Spleen (tissue), 11 donors: ENCODE results near the gene ARHGAP27. TPM values are rescaled to one million over a fixed set of nuclear protein-coding genes. Genes with fewer than 3 reads are reported as not detected.

Experiments used
- DNase-seq: peaks from one replicate; pipeline ENCODE4 v3.0.0-alpha.2; 2020
- H3K27ac ChIP-seq, 8 donors: fragments of 200-600 bp; sonication (generic) in 7 of 8; 1 replicate in 4 of 8; 2 replicates in 4 of 8; pipeline versions ENCODE4 v1.5.0 to v1.8.0; 2016 to 2021; ENCODE audit warnings: inconsistent platforms in 4 of 8, mild to moderate bottlenecking in 4 of 8, moderate library complexity in 1 of 8
- H3K27me3 ChIP-seq, 7 donors: fragments of 200-600 bp; sonication (generic) in 6 of 7; replicated peaks in 1 of 7; 1 replicate in 4 of 7; 2 replicates in 3 of 7; pipeline versions ENCODE4 v1.5.0 to v1.8.0; 2016 to 2021; ENCODE audit warnings: inconsistent platforms in 3 of 7, mild to moderate bottlenecking in 1 of 7
- H3K36me3 ChIP-seq, 6 donors: fragments of 200-600 bp; sonication (generic) in 5 of 6; 1 replicate in 4 of 6; 2 replicates in 2 of 6; pipeline versions ENCODE4 v1.5.0 to v1.8.0; 2016 to 2021; ENCODE audit warnings: inconsistent platforms in 2 of 6
- H3K4me1 ChIP-seq, 6 donors: fragments of 200-600 bp; sonication (generic) in 5 of 6; 1 replicate in 3 of 6; 2 replicates in 3 of 6; pipeline versions ENCODE4 v1.5.0 to v1.8.0; 2016 to 2021; ENCODE audit warnings: inconsistent platforms in 3 of 6
- H3K4me3 ChIP-seq, 8 donors: fragments of 200-600 bp; sonication (generic) in 7 of 8; 1 replicate in 4 of 8; 2 replicates in 4 of 8; pipeline versions ENCODE4 v1.5.0 to v1.8.0; 2016 to 2021; ENCODE audit warnings: inconsistent platforms in 4 of 8, mild to moderate bottlenecking in 4 of 8, moderate library complexity in 2 of 8
- H3K9me3 ChIP-seq, 8 donors: fragments of 200-600 bp; sonication (generic) in 7 of 8; 1 replicate in 4 of 8; 2 replicates in 4 of 8; pipeline versions ENCODE4 v1.5.0 to v1.8.0; 2016 to 2021; ENCODE audit warnings: inconsistent platforms in 4 of 8
- CTCF ChIP-seq, 11 experiments: fragments of 200-600 bp in 7 of 11; fragments of 450-650 bp in 4 of 11; sonication (generic) in 4 of 11; IDR thresholded peaks in 8 of 11; conservative IDR thresholded peaks in 3 of 11; 1 replicate in 7 of 11; 2 replicates in 4 of 11; pipeline versions ENCODE4 v1.4.0 to v1.8.0; 2016 to 2021; ENCODE audit warnings: antibody characterized with exemption in 11 of 11, inconsistent platforms in 4 of 11, mild to moderate bottlenecking in 1 of 11
- POLR2A ChIP-seq, 3 donors: fragments of 450-650 bp; IDR thresholded peaks; one replicate each; pipeline ENCODE4 v1.5.1; 2017; ENCODE audit warnings: antibody characterized with exemption in 3 of 3, mild to moderate bottlenecking in 1 of 3
- POLR2AphosphoS5 ChIP-seq, 3 donors: sonication (generic); formaldehyde crosslinking; IDR thresholded peaks; one replicate each; pipeline ENCODE4 v1.5.1; 2017; ENCODE audit warnings: antibody characterized with exemption in 3 of 3
- WGBS, 5 donors: extraction: QIAGEN DNeasy Blood & Tissue Kit in 3 of 5; methylation state at CpG; one replicate each; pipeline versions ENCODE4 v1.1.5 to v1.1.7; 2013 to 2018; 5-methylcytosine and 5-hydroxymethylcytosine counted together
- intact Hi-C: fragments of 100-400 bp; cut with DNase I; formaldehyde crosslinking; loops from one replicate; pipeline ENCODE4 v1.15.0; 2023; ENCODE audit warnings: low total_unique reads
- polyA plus RNA-seq, 3 donors: library from polyadenylated mRNA; stranded (reverse); fragments of 200-250 nt; gene quantifications; one replicate each; pipeline ENCODE4 v1.2.1, GENCODE V29; 2013
- total RNA-seq, 7 donors: library from RNA; depleted of rRNA in 3 of 7; stranded (reverse); fragments of >200 nt in 3 of 7; fragmentation: NEBNext Ultra II Directional in 4 of 7; extraction: Animal tissue kit (Norgen Biotek cat#: 25700) in 4 of 7; gene quantifications; one replicate each; pipeline versions ENCODE4 v1.1.0 to v1.2.1, GENCODE V29; 2016 to 2021
- donor health status: healthy with polysubstance abuse.
- donor health status: DM: no; HTN: no; CAD: no; lungs with moderate emphysema.
- donor health status: DM: no; HTN: no; CAD: no.
- donor health status: Bipolar disorder and iron deficiency.
- donor health status: healthy.
- donor health status: DM: no; HTN: no; CAD: no.
- donor health status: DM: yes; HTN: yes; CAD: no.

ARHGAP27 gene
- total and polyA plus RNA-seq, 10 donors, result 43.6 to 151 (median 118) TPM

- TF ChIP-seq POLR2AphosphoS5 (IDR thresholded peaks at IDR 0.05), result no peak
- peak in 2 of 11 experiments; percentile 12 to 29 for TF ChIP-seq CTCF (IDR thresholded peaks at IDR 0.05 in 8 of 11, conservative IDR thresholded peaks at IDR 0.05 in 3 of 11)
- intact Hi-C loops, result no loop called here
- Histone ChIP-seq H3K9me3 (peaks cover 0 to 12% (median 0%) of the 10 kb centered on the region in 8 donors), H3K36me3 (no peaks in the 10 kb centered on the region), H3K27ac (no peak overlapping the region), H3K4me3 (no peak overlapping the region), H3K27me3 (peaks cover 0 to 73% (median 4%) of the 10 kb centered on the region in 7 donors), H3K4me1 (peaks cover 0 to 9% (median 2%) of the 10 kb centered on the region in 6 donors)
- WGBS, 5 donors, result 62 to 70% (median 64%) methylated on average over 12 to 17 of the region's 17 CpGs
- DNase-seq, result peak; percentile 60
Measured at GRCh38 chr17:45364531-45365390, 67.9 kb downstream of the ARHGAP27 start.

GRCh38 chr17:45363498-45363897, 69.2 kb downstream of the ARHGAP27 start:
- Histone ChIP-seq H3K36me3 (no peaks in the 10 kb centered on the region), H3K9me3 (peaks cover 0 to 12% (median 0%) of the 10 kb centered on the region in 8 donors), H3K27me3 (peaks cover 0 to 73% (median 4%) of the 10 kb centered on the region in 7 donors), H3K27ac (no peak overlapping the region), H3K4me1 (peaks cover 0 to 9% (median 2%) of the 10 kb centered on the region in 6 donors), H3K4me3 (no peak overlapping the region)
- intact Hi-C loops, result no loop called here
- TF ChIP-seq POLR2A (IDR thresholded peaks at IDR 0.05) (no peak), CTCF (IDR thresholded peaks at IDR 0.05 in 8 of 11, conservative IDR thresholded peaks at IDR 0.05 in 3 of 11) (no peak), POLR2AphosphoS5 (IDR thresholded peaks at IDR 0.05) (no peak)
- peak; percentile 6 for DNase-seq
- WGBS, 5 donors, result 81 to 91% (median 85%) methylated on average over 3 of the region's 3 CpGs

GRCh38 chr17:45361976-45362375, 70.7 kb downstream of the ARHGAP27 start:
- peaks cover 0 to 73% (median 4%) of the 10 kb centered on the region in 7 donors for H3K27me3 ChIP-seq
- WGBS, 5 donors, result 64 to 84% (median 77%) methylated on average over 4 of the region's 4 CpGs
- no peaks in the 10 kb centered on the region for H3K36me3 ChIP-seq
- intact Hi-C loops, result no loop called here
- peak; percentile 23 for DNase-seq
- TF ChIP-seq POLR2A (IDR thresholded peaks at IDR 0.05) (no peak), POLR2AphosphoS5 (IDR thresholded peaks at IDR 0.05) (no peak), CTCF (IDR thresholded peaks at IDR 0.05 in 8 of 11, conservative IDR thresholded peaks at IDR 0.05 in 3 of 11) (no peak)
- no peak overlapping the region for H3K27ac ChIP-seq
- peaks cover 0 to 9% (median 2%) of the 10 kb centered on the region in 6 donors for H3K4me1 ChIP-seq
- H3K9me3 ChIP-seq, result peaks cover 0 to 12% (median 0%) of the 10 kb centered on the region in 8 donors
- no peak overlapping the region for H3K4me3 ChIP-seq

- peak; percentile 6 for DNase-seq
- Histone ChIP-seq H3K36me3 (no peaks in the 10 kb centered on the region), H3K27ac (no peak overlapping the region), H3K27me3 (peaks cover 0 to 70% (median 4%) of the 10 kb centered on the region in 7 donors), H3K4me3 (no peak overlapping the region), H3K9me3 (peaks cover 0 to 12% (median 0%) of the 10 kb centered on the region in 8 donors), H3K4me1 (peaks cover 0 to 9% (median 2%) of the 10 kb centered on the region in 6 donors)
- WGBS, 5 donors, result 77 to 91% (median 84%) methylated on average over 3 of the region's 3 CpGs
- intact Hi-C loops, result no loop called here
- no peak for TF ChIP-seq POLR2AphosphoS5 (IDR thresholded peaks at IDR 0.05)
- TF ChIP-seq POLR2A (IDR thresholded peaks at IDR 0.05), result no peak
- no peak for TF ChIP-seq CTCF (IDR thresholded peaks at IDR 0.05 in 8 of 11, conservative IDR thresholded peaks at IDR 0.05 in 3 of 11)
Measured at GRCh38 chr17:45361451-45361850, 71.2 kb downstream of the ARHGAP27 start.
